HG03175 (cell line): ENCODE results near the gene SPATA7.
A peak's percentile ranks its signal among the peaks of the same experiment; 100 is the strongest.
"Not testable (repeated sequence)": the region's sequence is repeated elsewhere in the genome, so short reads cannot be mapped to it uniquely, and the experiment has no call there.

ENCODE experiments used
- ATAC-seq: cut with Tn5 transposase; IDR thresholded peaks from one replicate; pipeline ENCODE4 v1.9.1; 2021; ENCODE audit warnings: mild to moderate bottlenecking, moderate library complexity; ENCODE audit not compliant: unreplicated experiment

The SPATA7 gene, protein sequence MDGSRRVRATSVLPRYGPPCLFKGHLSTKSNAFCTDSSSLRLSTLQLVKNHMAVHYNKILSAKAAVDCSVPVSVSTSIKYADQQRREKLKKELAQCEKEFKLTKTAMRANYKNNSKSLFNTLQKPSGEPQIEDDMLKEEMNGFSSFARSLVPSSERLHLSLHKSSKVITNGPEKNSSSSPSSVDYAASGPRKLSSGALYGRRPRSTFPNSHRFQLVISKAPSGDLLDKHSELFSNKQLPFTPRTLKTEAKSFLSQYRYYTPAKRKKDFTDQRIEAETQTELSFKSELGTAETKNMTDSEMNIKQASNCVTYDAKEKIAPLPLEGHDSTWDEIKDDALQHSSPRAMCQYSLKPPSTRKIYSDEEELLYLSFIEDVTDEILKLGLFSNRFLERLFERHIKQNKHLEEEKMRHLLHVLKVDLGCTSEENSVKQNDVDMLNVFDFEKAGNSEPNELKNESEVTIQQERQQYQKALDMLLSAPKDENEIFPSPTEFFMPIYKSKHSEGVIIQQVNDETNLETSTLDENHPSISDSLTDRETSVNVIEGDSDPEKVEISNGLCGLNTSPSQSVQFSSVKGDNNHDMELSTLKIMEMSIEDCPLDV

DNA sequence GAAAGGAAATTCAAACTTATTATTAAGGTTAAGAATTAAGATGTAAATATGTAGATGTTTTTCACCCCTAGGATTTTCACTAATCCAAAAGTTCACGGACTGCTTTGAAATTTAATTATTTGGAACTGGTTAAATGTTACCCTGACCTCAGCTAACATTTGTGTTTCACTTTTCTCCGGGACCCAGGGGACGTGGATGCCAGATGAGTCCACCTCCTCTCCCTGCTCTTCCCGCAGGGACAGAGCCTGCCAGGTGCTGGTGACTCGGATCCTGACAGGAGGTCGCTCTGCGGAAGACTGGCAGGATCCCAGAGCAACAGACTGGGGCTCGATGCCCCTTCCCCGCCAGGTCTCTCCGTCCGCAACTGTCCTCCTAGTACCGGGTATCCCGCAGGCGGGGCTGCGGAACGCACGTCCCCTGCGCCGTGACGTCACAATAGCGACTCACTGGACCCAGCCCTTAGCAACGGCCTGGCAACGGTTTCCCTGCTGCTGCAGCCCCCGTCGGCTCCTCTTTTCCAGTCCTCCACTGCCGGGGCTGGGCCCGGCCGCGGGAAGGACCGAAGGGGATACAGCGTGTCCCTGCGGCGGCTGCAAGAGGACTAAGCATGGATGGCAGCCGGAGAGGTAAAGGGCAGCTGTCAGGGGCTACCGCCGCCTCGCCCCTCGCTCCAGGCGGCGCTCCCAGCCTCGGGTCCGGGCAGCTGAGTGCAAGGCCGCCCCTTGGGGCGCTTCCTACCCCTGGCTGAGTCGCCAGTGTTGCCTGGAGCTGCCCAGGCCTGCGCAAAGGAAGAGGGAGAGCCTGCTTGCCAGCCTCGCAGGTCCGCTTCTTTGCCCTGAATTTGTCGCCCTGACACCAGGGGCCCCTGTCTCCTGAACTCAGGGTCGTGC lies at the start of gene SPATA7:
SPATA7 (plus strand) TSS at position 446 of the 890 bp plus-strand sequence; CDS start at position 608, 162 bp downstream.
- ATAC-seq, result peak; percentile 99

- ATAC-seq, result no peak
Observed at GRCh38 chr14:88340357-88340756, 45.1 kb upstream of the SPATA7 start.

GRCh38 chr14:88342980-88343379 lies 42.5 kb upstream of the SPATA7 start:
- ATAC-seq, result no peak

- ATAC-seq, result no peak
Observed at GRCh38 chr14:88346048-88346639, 39.3 kb upstream of the SPATA7 start.

DNA sequence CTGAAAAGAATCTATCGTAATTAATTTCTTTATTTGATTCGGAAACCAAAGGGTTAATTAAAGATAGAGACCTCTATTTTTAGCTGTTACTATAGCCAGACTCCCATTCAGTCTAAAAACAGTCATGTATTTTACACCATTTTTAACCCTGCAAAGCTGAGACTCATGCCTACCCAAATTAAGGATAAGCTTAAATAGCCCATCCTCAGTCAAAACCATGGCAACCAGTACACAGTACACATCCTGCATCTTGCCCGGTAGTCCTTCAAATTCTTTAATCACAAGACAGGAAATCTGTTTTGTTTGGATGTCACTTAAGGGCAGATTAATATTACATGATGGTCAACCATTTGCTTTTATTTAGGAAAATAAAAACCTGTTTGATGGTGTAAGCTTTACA lies 36.9 kb upstream of the SPATA7 start:
- ATAC-seq, result no peak

DNA sequence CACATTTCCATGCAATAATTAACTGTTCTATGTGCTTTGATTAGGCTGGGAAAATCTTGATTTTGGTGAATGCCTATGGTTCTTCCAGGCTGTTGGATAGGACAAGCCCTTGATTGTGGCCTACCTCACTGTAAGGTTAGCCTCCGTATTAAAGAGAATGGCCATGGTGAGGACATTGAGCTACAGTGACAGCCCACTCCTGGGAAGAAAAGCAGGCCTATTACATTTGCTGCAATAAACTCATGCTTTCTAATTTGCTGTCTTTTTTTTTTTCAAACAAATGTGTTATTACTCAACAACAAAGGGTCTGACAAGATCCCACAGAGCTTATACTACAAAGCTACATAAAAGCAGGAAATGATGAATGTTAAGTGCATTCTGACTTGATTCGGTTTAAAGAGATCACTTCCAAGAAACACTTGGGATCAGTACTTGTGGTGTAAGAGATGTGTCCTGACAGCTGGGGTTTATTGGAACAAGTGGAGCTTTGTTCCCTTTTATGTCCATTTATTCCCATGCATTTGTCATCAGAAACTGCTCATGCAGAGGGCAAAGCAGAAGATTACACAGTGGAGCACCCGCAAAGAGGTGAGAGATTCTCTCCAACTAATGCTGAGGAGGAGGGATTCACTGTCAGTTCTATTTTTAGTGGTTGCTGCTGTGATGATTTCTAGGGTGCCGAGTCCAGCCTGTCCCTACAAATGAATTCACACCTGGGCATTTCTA lies 33.3 kb upstream of the SPATA7 start:
- ATAC-seq, result no peak

GRCh38 chr14:88352698-88353097 lies 32.8 kb upstream of the SPATA7 start:
- ATAC-seq, result no peak

DNA sequence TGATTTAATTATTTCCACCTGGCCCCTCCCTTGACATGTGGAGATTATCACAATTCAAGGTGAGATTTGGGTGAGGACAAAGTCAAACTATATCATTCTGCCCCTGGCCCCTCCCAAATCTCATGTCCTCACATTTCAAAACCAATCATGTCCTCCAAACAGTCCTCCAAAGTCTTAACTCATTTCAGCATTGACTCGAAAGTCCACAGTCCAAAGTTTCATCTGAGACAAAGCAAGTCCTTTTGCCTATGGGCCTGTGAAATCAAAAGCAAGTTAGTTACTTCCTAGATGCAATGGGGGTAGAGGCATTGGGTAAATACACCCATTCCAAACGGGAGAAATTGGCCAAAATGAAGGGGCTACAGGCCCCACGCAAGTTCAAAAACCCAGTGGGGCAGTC lies 31.1 kb upstream of the SPATA7 start:
- no peak for ATAC-seq

DNA sequence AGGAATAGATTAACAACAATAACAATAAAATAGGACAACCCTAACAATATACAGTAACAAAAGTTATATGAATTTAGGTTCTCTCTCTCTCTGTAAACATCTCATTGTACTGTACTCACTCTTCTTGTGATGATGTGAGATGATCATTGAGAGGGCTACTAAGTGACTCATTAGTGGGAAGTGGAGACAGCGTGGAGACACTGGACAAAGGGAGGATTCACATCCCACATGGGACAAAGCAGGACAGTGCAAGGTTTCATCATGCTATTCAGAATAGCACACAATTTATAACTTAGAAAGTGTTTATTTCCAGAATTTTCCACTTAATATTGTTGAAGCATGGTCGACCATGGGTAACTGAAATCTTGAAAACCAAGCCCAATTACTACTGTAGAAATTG lies 26.0 kb upstream of the SPATA7 start:
- ATAC-seq, result no peak

DNA sequence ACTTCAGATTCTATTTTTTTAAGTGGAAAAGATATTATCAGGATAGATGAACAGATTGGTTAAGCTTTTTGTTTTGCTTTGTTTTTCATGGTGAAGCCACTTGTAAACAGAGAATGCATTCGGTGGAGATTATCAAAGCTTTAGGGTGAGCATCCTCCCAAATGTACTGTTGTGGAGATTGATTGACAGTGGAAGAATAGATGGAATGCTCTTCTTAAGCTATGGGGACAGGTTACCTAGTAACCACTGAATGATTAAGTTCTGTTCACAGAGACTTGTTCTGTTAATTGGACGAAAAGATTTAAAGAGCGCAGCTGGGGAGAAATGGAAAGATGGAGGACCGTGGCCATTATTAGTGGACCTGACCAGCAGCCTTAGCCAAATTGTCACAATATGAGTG lies 21.8 kb upstream of the SPATA7 start:
- ATAC-seq, result no peak

DNA sequence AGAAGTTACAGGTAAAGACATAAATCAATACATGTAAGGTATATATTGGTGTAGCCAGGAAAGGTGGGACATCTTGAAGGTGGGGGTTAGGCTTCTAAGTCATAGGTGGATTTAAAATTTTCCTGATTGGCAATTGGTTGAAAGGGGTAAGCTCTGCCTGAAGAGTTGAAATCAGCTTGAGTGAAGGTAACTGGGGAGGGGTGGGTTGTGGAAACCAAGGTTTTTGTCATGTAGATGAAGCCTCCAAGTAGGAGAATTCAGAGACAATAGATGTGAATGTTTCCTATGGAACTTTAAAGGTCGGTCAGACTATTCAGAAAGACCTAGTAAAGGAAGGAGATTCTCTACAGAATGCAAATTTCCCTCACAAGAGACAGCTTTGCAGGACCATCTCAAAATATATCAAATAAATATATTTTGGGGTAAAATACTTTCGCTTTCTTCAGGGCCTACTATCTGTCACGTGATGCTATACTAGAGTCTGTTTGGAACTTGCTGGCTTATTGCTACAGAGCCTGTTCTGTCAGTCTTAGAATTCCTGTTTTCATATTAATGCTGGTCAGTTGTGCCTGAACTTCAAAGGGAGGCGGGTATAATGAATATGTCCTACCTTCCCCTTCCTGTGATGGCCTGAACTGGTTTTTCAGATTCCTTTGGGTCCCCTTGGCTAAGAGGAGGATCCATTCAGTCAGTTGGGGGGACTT lies 20.6 kb upstream of the SPATA7 start:
- ATAC-seq, result no peak

GRCh38 chr14:88369496-88369895 lies 16.0 kb upstream of the SPATA7 start:
- ATAC-seq, result no peak

DNA sequence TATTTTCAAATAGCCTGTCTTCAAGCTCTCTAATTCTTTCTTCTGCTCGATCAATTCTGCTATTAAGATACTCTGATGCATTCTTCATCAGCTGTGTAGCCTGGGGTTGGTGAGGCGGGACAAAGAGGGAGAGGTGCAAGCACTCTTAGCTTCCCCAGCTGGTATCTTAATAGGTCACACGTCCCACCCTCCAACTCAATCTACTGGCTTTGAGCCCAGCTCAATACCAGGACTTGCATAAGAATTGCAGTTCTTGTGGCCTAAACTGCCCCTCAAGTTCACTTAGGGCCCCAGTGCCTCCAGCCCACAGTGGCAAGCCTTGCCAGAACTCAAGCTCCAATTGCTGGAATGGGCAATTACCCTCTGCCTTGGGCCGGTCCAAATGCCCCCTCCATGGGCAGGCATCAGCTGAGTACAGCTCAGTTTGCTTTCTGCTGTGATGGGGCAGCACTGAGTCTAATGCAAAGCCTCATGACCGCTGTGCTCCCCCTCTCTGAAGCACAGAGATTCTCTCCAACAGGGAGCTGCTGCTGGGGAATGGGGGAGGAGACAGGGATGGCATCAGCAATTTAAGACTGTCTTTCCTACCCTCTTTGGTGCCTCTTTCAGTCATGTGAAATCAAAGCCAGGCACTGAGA lies 5.6 kb upstream of the SPATA7 start:
- no peak for ATAC-seq

- ATAC-seq, result no peak
Observed at GRCh38 chr14:88380405-88380804, 5.1 kb upstream of the SPATA7 start.

DNA sequence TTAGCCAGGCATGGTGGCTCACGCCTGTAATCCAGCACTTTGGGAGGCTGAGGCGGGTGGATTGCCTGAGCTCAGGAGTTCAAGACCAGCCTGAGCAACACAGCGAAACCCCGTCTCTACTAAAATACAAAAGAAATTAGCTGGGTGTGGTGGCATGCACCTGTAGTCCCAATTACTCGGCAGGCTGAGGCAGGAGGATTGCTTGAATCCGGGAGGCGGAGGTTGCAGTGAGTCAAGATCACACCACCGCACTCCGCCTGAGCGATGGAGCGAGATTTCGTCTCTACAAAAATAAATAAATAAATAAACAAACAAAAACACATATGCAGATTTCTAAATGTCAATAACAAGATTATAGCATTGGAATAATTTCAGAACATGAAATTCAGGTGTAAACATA lies 3.8 kb upstream of the SPATA7 start:
- not testable (repeated sequence) for ATAC-seq

- ATAC-seq, result no peak
Observed at GRCh38 chr14:88384718-88385117, 739 bp upstream of the SPATA7 start.

DNA sequence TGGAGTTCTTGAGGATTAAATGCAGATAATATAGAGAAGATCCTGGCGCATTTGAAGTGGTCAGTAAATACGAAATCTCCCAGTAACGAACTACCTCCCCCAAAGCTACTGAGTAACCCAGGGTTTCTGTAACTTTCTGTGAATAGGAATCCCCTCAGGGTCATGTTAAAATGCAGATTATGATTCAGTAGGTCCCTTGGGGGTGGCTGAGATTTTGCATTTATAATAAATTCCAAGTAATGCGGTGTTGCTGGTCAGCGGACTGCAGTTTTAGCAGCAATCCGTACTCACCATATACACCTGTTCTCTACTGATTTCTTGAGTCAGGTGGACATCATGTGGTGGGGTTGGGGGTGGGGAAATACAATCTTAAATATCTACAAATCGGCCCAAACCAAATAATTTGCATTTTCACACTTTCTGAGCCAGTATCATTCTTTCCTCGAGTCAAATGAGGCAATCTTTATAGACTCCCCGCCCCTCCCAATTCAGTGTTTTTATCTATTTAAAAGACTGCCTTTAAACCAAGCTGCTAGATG lies 868 bp downstream of the SPATA7 start:
- no peak for ATAC-seq

- ATAC-seq, result no peak
Observed at GRCh38 chr14:88388741-88389282, 3.4 kb downstream of the SPATA7 start.

- ATAC-seq, result no peak
Observed at GRCh38 chr14:88392609-88393008, 7.2 kb downstream of the SPATA7 start.
